ENCODE results near the gene HES5. TPM values are rescaled to one million over a fixed set of nuclear protein-coding genes. Genes with fewer than 3 reads are reported as not detected.
"Not testable (repeated sequence)": the region's sequence is repeated elsewhere in the genome, so short reads cannot be mapped to it uniquely, and the experiment has no call there.

The HES5 gene
- total RNA-seq, result 1.5 TPM

- DNase-seq, result no peak
These were observed at the start of gene HES5 for GRCh38 chr1:2529784-2530512. TSS of gene HES5 (minus strand) at chr1:2530263. CDS start at chr1:2530164, 99 bp downstream.

GRCh38 chr1:2578758-2579118 lies 48.7 kb upstream of the HES5 start:
- DNase-seq, result no peak

- DNase-seq, result not testable (repeated sequence)
These were observed 47.6 kb upstream of the HES5 start for GRCh38 chr1:2577565-2578075.

GRCh38 chr1:2575801-2576663 lies 46.0 kb upstream of the HES5 start:
- no peak for DNase-seq

- DNase-seq, result no peak
These were observed 44.3 kb upstream of the HES5 start for GRCh38 chr1:2574350-2574749.

- no peak for DNase-seq
These were observed 43.3 kb upstream of the HES5 start for GRCh38 chr1:2573250-2573920.

GRCh38 chr1:2571348-2571747 lies 41.3 kb upstream of the HES5 start:
- DNase-seq, result no peak

GRCh38 chr1:2570332-2570731 lies 40.3 kb upstream of the HES5 start:
- DNase-seq, result no peak

- not testable (repeated sequence) for DNase-seq
These were observed 39.6 kb upstream of the HES5 start for GRCh38 chr1:2569703-2570102.

- DNase-seq, result no peak
These were observed 39.0 kb upstream of the HES5 start for GRCh38 chr1:2569060-2569459.

- not testable (repeated sequence) for DNase-seq
These were observed 38.2 kb upstream of the HES5 start for GRCh38 chr1:2568187-2568816.

- DNase-seq, result no peak
These were observed 37.1 kb upstream of the HES5 start for GRCh38 chr1:2567083-2567679.

- DNase-seq, result no peak
These were observed 36.3 kb upstream of the HES5 start for GRCh38 chr1:2566101-2567045.

- no peak for DNase-seq
These were observed 34.8 kb upstream of the HES5 start for GRCh38 chr1:2564815-2565374.

- no peak for DNase-seq
These were observed 34.1 kb upstream of the HES5 start for GRCh38 chr1:2564006-2564814.

- no peak for DNase-seq
These were observed 33.1 kb upstream of the HES5 start for GRCh38 chr1:2563205-2563604.

- no peak for DNase-seq
These were observed 32.1 kb upstream of the HES5 start for GRCh38 chr1:2561898-2562895.

GRCh38 chr1:2561446-2561845 lies 31.4 kb upstream of the HES5 start:
- DNase-seq, result no peak

All from skin of body (tissue), 2 donors.